GM21786 (cell line): Measurements from ENCODE around the gene MCFD2.

Source experiments
- ATAC-seq: cut with Tn5 transposase; IDR thresholded peaks from one replicate; pipeline ENCODE4 v1.9.1; 2021; ENCODE audit not compliant: unreplicated experiment

The MCFD2 gene

DNA sequence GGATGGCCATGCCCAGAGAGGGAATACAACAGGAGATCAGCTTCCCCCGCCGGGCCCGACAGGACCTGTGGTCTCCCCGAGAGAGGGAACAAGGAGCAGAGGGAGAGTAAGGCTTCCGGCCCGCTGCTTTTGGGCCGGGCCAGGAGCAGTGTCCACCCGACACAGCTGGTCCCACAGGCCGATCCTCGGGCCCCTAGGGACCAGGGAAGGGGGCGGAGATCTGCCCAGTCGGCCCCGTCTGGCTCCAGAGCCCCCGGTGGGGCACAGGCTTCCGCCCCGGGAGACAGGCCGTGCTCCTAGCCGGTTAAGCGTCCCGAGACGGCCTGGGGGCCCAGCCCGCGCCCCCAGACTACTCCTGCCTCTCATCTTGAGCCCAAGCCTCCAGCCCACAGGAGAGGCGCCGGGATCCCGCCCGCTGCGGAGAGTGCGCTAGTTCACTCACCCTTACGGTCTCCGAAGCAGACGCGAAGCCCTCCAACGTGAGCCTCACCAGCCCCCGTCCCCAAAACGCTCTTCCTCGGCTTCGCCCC is at the start of gene MCFD2:
Gene MCFD2, minus strand, starts transcription at position 526 of the 530 bp plus-strand sequence. CDS start 6,635 bp downstream, outside the sequence.
- peak; percentile 11 for ATAC-seq

DNA sequence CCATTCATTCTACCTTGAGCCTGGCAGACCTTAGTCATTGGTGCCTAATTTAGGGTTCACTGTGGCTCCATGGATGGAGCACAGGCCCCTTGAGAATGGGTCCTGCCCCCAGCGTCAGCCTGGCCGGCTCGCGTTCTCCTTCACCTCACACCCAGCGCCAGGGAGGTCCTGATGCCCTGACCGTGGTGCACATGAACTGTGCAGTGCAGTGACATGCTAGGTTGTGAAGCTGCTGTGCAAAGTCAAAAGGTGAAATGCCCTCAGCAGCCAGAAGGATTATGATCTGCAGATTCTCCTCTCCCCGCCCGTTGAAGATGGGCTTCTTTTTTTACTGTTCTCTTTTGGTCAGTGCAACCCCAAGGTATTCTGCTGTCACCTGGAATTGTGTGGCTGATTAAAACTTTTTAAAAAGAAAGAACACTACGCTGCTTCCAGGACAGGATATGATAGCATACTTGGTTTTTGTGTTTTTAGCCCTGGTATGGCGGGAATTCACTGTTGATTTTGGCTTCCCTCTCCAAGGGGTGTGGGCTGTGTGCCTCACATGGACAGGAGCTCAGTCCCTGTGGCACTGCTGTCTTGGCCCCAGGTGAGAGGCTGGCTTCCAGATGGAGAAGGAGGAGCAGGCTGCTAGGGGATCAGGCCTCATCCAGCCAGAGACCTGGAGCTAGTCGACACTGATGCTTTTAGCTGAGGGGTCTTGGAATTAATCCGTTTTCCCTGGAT is 49.4 kb upstream of the MCFD2 start:
- ATAC-seq: no peak

DNA sequence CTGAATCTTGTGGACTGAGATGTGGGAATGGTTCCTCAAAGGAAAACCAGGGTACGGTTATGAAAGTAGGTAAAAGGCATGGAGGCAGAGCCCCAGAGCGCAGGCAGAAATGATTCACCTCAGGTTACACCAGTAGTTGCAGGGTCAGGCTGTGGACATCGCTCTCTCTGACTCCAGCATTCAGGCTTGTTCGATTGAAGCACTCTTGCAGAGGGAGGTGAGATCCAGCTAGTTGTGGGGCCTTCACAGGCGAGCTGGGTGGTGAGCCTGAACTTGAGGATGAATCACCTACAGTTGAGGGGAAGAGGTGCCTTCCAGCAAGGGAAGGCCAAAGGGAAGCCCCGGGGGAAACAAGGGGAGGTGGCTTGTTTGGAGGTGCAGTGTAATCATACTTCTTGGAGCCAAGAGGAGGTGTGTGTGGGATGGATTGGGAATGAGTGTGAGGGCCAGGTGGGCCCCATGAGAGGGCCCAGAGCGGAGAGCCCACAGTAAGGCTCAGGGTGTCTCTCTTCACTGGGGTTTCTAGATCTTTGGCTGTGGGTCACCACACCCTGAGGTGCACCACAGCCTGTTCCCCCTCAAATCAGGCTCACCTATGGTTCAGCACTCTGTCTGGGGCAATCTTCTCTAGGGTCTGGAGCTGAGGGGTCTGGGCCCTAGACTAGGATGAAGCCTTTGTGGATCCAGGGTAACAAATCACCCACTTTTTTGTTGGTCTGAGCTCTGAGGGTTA is 48.5 kb upstream of the MCFD2 start:
- ATAC-seq: no peak

DNA sequence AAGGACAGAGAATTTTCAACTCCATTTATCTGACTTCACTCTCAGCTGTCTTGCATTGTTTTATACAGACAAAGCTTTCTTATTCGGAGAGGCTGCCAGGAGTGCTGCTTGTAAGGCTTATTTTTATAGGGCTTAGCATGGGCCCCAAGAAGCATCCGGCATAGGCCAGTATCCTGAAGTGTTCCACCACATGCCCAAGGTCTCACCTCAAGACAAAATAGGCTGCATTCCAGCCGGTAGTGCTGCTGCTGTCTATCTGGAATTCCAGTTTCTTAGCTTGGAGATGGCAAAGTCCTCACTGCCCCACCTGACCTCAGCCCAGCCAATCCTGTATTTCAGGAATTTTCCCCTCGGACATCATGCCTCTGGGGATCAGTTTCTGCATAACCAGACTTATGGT is 47.6 kb upstream of the MCFD2 start:
- no peak for ATAC-seq

DNA sequence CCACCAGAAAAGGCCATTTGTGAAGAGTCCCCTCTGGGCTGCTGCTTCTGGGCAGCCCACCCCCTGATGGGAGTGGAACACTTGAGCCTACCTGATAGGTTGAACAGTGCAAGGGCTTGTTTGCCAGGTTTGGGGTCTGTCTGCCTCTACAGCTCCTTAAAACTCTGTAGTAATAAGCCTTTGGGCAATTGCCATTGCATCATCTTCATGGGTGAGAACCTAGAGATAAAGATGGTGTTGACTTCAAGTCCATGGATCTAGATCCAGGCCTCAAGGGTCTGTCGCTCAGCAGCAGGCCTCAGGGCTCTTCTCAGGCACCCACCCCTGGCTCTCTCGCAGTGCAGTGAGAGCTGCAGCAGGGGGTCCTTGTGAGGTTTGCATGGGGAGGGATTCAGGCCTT is 47.1 kb upstream of the MCFD2 start:
- no peak for ATAC-seq

DNA sequence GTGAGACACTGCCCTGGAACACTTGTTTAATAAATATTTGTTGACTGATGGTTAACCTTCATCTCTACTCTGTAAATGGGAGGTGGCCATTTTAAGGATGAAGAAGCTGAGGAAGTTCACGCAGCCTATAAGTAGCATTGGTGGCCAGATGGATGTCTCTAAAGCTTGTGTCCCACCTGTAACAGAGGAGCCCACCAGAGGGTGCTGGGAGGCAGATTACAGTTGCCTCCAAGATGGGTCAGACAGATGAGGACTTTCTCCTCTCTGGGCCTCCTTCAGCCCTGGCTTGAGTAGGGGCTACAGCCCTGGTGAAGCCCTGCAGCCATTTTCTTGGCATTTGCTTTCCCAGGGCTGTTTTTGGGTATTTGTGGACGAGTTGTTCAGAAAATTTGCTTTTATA is 45.0 kb upstream of the MCFD2 start:
- ATAC-seq: no peak

DNA sequence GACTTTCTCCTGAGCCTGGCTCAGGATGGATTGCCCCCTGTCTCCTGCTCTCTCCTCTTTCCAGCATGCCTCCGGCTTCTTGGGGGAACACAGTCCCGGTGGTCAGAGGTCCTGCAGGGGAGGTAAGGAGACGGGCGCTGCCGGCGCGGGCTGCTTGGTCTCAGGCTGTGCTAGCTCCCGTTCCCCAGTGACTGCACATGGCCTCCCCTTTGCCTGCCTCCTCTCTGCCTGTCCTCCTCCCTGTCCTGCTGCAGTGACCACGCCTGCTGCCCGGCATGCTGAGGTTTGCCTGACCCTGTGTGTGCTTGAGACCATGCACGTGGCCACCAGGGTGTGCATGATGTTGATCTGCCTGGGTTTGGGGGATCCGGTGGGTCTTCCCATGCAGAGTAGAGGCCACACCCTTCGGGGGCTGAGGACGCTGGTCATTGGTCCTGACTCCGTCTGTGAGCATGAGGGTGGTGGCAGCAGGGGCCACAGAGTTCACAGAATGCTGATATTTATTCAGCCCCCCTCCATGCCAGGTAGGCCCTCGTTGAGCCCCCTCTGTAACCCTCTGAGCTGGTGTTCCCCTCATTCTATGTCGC is 42.9 kb upstream of the MCFD2 start:
- ATAC-seq: no peak

DNA sequence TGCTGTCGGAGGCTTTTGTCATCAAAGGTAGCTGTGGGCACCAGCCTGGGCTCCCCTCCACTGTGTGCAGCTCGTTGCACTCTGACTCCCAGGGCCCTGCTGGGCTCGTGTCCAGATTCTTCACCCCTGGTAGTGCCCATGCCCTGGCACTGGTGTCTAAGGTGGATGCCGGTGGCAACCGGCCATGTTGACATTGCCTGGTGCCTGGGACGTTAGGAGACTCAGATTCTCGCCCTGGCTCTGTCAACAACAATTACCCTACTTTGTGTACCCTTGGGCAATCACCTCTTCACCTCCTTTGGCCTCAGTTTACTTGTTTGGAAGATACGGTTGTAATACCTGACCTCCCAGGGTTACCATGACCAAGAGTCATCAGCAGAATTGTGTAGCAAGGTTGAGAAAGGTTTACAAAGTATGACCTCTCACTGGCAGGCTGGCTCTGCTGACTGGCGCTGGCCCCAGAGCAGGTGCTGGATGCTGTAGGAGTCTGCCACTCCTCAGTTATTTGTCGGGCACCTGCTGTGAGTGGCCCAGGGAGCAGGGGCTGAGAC is 41.5 kb upstream of the MCFD2 start:
- no peak for ATAC-seq

DNA sequence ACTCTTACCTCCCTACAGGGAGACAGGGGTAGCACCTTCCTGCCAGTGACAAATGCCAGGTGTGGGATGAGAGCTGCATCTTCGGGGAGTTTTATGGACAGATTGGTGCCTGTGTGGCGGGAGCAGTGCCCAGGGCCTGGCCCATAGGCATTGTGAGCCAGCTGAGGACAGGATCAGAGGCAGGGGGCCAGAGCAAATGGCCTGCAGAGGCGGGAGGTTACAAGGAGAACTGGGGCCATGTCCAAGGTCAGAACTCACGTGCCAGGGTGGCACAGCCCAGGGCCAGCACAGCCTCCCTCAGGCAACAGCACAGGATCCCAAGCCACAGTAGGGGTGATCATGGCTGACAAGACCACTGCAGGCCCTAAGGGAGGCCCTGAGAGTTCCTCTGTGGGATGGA is 40.2 kb upstream of the MCFD2 start:
- ATAC-seq: no peak

DNA sequence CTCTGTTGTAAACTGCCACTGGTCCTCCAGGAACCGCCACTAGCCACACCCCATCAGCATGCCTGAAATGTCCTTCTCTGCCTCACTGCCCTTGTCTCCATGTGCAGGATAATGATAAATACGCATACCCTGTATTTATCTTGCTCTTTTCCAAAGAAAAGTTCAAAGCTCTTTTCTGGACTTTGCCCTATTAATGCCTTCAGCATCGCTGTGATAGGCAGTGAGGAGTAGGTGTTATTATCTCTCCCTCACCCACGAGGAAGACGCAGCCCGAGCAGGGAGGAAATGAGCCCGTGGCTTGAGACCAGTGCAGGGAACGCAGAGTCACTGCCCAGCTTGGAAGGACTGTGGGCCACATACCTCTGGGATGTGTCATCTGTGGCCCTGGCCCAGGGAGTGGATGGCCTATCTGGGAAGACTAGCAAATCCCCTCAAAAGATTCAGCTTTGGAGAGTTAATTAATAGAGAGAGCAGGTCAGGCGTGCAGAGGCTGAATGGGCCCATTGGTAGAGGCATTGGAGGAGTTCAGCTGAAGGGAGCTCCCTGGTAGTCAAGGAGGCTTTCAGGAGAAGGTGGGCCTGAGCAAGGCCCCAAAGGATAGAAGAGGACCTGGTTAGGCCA is 39.5 kb upstream of the MCFD2 start:
- ATAC-seq: no peak

DNA sequence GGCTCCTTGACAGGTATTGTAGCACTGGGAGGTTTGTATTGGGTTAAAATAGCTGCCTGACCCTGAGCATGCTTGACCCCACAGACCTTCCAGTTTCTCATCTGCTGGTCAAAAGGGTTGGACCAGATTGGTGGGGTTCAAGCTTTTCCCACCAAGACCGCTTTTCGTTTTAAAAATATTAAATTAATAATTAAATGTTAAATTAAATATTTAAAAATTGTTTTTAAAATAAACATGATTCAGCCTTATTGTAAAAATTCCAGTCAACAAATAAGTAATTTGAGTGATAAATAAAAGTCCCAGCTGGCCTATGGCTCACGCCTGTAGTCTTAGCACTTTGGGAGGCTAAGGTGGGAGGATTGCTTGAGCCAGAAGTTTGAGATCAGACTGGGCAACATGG is 36.6 kb upstream of the MCFD2 start:
- no peak for ATAC-seq

DNA sequence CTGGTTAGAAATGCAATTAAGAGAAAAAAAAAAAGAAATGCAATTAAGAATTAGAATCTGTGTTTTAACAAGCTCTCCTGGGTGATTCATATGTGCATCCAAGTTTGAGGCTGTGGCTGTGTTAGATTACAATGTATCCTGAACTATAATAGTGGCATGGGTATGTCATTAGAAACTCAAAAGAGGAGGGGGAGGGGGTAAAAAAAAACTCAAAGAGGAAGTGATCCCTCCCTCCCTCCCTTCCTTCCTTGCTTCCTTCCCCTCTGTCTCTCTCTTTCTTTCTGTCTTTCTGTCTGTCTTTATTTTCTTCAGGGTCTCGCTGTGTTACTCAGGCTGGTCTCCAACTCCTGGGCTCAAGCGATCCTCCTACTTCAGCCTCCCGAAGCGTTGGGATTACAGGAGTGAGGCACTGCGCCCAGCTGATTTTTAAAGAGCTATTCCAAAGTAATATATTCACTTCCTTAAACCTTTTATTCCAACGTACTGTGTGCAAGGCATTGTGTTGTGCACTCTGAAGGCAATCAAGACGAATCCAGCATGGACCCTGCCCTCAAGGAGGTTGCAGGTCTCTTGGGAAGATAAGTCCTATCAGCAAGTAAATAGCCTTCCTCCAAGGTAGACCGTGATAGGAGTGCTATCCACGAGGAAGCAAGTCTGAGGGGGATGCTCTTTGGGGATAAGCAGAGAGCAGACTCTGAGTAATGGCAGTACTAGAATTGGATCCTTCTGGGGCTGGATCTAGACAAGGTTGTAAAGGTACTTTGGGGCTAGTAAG is 35.9 kb upstream of the MCFD2 start:
- no peak for ATAC-seq

DNA sequence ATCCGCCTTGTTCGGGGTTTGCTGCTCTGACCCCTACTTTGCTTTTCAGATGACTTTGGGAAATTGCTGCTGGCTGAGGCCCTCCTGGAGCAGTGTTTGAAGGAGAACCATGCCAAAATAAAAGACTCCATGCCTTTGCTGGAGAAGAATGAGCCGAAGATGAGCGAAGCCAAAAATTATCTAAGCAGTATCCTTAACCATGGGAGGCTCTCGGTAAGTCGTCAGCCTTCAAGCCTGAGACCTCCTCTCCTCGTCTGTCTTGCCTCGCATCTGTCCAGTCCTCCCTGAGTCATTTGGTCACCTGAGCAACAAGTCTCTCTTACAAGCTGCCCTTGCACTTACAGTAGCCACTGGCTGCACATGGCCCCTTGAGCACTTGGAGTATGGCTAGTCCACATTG is 34.7 kb upstream of the MCFD2 start:
- no peak for ATAC-seq

DNA sequence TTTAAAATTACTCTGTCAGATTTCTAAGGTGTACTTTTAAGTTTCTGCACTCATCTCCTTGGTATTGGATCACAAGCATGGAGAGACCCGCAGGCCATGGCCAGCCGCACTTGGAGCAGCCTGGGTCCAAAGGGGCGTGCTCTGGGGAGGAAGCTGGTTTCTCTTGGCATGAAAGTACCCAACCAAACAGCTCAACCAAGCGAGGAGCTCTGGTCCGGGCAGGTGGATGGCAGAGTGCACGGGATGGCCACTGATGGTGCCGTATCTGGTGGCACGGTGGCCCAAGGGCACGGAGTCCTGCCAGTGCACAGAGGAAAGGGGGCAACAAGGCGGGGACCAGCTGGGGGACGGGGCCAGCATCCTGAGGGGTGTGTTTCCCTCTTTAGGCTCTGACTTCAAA is 32.2 kb upstream of the MCFD2 start:
- no peak for ATAC-seq

DNA sequence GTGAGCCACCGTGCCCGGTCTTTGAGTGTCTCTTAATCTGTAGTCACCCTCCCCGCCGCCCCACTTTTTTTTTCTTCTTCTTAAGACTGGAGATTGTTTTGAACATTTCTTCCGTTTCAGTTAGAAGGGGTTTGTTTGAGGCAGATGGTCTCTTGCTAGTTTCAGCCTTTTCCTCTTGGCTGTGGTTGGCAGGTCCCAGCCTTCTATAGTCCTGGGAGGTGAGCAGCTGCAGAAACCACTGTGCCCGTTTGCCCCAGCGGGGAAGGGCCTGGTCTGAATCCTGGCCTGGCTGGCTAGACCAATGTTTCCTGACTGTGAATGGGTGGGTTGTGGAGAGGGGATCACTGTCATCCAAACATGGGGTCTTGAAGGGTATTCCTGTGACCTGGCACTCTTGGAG is 30.1 kb upstream of the MCFD2 start:
- ATAC-seq: no peak

DNA sequence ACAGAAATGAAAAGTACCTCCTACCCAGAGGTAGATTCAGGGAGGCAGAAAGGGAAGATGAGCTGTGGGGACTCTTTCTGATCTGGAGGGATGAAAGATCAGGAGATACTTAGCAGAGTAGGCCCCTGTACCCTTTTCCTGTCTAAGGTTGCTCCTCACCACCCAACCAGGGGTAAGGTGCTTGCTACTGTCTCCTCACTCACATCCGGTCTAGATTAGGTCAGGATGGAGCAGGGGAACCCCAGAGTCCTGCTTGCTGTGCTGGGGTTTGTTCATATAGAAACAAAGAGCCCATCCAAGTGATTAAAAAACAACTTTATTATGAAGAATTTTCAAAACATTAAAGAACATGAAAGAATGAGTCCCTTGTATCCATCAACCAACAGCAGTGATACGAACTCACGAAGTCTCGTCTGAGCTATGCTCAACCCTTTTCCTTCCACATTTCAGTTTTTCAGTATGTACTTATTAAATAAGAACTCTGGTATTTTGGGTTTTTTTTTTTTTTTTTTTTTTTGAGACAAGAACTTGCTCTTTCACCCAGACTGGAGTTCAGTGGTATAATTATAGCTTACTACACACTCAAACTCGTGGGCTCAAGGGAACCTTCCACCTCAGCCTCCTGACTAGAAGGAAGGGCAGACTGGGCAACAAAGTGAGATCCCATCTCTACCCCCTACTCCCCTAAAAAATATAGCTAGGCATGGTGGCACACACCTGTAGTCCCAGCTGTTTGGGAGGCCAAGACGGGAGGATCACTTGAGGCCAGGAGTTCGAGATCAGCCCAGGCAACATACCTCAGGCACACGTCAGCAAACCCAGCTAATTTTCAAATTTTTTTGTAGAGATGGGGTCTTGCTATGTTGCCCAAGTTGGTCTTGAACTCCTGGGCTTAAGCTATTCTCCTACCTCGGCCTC is 28.5 kb upstream of the MCFD2 start:
- ATAC-seq: peak; percentile 45

DNA sequence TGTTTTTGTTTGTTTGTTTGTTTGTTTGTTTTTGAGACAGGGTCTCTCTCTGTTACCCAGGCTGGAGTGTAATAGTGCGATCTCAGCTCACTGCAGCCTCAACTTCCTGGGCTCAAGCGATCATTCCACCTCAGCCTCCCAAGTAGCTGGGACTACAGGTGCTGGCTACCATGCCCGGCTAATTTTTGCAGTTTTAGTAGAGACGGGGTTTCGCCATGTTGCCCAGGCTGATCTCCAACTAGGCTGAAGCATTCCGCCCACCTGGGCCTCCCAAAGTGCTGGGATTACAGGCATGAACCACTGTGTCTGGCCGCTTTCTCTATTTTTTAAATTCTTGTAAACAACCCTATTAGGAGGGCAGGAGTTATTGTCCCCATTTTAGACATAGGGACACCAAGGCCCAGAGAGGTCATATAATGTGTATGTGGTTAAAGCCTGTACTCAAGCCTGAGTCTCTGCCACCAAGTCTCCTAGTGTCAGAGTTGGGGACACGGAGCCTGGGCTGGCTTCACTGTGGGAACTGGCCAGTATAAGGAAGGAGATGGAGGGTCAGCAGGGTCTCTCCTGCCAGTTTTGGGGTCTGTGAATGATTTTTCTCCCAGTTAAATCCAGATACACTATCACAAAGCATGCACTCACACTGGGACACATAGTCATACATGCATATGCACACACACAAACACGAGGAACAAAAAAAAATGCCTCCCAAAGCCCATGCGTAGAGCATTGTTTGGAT is 27.5 kb upstream of the MCFD2 start:
- no peak for ATAC-seq

DNA sequence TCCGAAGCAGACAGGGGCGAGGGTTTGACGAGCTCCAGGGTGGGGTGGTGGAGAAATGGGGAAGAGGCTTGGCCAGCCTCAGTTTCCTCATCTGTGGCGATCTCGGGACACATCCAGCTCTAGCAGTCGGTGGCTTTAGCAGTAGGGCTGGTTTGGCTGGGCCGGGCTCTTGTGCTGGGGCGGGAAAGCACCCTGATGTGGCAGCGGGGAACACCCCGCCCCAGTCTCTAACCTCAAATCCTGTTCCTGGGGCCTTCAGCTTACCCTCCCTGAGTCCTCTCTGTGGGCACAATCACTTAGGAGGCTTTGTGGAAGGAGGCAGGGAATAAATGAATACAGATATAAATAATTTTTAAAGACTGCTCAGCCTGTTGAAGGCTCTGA is 26.5 kb upstream of the MCFD2 start:
- ATAC-seq: peak; percentile 35
